Breast epithelium (tissue), 3 donors: Measurements from ENCODE around the gene NCOR2.

ENCODE experiments used
- POLR2A ChIP-seq: fragments of 450-650 bp; IDR thresholded peaks from one replicate; pipeline ENCODE4 v1.6.1; 2016; ENCODE audit warnings: antibody characterized with exemption, mild to moderate bottlenecking, moderate library complexity
- POLR2AphosphoS5 ChIP-seq, 3 donors: sonication (generic); formaldehyde crosslinking; IDR thresholded peaks; one replicate each; pipeline ENCODE4 v1.6.1; 2017; ENCODE audit warnings: antibody characterized with exemption in 3 of 3
- TF ChIP-seq, protein P1 (sequence below), 3 donors: fragments of 450-650 bp; IDR thresholded peaks; one replicate each; pipeline ENCODE4 v1.5.1; 2016 to 2017; ENCODE audit warnings: antibody characterized with exemption in 3 of 3, mild to moderate bottlenecking in 3 of 3, moderate library complexity in 3 of 3

DNA sequence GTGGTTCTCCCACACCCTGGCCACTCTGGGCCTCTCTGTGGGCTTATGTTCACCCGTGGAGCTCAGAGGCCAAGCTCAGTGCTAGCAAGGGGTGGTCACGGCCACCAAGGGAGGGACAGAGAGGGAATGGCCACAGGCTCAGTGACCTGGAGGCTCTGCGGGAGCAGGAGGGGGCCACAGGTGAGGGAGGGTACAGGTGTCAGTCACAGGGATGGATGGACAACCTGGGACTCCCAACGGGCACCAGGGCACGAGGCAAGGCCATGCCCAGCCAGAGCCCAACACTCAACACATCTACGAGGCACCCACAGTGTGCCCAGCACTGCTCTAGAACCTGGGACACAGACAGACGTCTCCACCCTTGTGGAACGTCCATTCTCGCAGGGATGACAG, 11.3 kb downstream of the NCOR2 start:
- TF ChIP-seq, protein P1, sequence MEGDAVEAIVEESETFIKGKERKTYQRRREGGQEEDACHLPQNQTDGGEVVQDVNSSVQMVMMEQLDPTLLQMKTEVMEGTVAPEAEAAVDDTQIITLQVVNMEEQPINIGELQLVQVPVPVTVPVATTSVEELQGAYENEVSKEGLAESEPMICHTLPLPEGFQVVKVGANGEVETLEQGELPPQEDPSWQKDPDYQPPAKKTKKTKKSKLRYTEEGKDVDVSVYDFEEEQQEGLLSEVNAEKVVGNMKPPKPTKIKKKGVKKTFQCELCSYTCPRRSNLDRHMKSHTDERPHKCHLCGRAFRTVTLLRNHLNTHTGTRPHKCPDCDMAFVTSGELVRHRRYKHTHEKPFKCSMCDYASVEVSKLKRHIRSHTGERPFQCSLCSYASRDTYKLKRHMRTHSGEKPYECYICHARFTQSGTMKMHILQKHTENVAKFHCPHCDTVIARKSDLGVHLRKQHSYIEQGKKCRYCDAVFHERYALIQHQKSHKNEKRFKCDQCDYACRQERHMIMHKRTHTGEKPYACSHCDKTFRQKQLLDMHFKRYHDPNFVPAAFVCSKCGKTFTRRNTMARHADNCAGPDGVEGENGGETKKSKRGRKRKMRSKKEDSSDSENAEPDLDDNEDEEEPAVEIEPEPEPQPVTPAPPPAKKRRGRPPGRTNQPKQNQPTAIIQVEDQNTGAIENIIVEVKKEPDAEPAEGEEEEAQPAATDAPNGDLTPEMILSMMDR (IDR thresholded peaks at IDR 0.05) = no peak
- TF ChIP-seq POLR2AphosphoS5 (IDR thresholded peaks at IDR 0.05) (no peak), POLR2A (no peak)
